HG03097 (cell line): ENCODE data around the gene CACNG4.

Experiments
- ATAC-seq: cut with Tn5 transposase; IDR thresholded peaks from one replicate; pipeline ENCODE4 v1.9.1; 2021; ENCODE audit not compliant: unreplicated experiment, low FRiP score

CACNG4 gene

GRCh38 chr17:66983414-66984021 lies 19.0 kb downstream of the CACNG4 start:
- no peak for ATAC-seq

GRCh38 chr17:66984730-66985129 lies 20.2 kb downstream of the CACNG4 start:
- no peak for ATAC-seq

DNA sequence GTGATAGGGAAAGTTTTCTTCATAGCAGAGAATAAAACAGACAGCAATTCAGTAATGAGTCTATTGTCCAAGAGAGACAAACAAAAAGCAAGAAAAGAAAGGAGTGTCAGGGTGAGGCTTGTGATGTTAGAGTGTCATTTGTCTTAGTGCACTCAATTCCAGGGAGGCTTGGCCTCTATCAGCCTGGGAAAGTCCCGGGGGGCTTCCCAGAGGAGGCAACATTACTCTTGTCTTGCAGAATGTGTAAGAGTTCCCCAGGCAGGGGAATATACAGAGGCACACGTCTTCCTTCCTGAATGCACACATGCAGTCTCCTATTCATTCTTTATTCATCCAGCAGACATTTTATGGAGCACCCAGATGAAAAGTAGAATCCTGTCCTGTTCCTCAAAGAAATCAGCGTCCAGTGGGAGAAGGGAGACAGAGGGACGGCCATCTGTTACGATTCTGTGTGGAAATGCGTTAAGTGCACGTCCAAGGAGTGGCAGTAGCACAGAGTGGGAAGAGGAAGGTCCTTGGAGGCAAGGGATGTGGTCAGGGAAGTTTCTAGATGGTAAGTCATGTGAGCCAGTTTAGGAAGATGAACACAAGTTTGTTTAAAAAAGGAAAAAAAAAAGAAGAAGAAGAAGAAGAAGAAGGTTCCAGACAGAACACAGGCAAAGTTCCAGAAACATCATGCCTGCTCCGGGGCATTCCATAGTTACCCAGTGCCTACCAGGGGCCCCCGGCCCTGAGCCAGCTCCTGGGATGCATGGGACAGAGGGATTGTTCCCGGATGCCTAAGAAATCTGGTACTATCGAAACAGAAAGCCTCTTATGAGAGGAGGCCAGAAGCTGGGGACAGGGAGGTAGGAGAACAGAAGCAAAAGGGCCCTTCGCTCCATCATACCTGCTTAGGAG lies 21.1 kb downstream of the CACNG4 start:
- ATAC-seq, result no peak

GRCh38 chr17:66986659-66987058 lies 22.2 kb downstream of the CACNG4 start:
- ATAC-seq, result no peak

DNA sequence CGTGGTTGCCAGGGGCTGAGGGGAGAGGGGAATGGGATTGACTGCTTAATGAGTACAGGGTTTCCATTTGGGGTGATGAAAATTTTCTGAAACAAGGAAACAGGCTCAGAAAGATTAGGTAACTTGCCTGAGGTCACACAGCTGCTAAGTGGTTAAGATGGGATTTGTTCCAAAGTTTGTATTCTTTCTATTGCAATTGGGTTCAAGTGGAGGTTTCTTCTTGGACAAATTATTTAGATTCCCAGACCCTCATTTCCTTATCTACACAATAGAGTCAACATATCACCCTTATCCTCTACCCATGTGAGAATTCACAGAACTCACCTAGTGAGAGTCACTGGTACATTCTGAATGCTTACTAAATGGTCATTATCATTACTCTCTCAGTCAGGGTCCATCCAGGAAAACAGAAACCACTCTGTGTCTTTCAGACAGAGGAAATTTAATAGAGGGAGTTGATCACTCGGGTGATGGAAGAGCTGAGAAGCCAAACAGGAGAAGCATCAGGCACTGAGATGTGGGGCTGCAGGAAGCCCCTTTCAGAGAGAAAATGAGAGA lies 22.6 kb downstream of the CACNG4 start:
- no peak for ATAC-seq

DNA sequence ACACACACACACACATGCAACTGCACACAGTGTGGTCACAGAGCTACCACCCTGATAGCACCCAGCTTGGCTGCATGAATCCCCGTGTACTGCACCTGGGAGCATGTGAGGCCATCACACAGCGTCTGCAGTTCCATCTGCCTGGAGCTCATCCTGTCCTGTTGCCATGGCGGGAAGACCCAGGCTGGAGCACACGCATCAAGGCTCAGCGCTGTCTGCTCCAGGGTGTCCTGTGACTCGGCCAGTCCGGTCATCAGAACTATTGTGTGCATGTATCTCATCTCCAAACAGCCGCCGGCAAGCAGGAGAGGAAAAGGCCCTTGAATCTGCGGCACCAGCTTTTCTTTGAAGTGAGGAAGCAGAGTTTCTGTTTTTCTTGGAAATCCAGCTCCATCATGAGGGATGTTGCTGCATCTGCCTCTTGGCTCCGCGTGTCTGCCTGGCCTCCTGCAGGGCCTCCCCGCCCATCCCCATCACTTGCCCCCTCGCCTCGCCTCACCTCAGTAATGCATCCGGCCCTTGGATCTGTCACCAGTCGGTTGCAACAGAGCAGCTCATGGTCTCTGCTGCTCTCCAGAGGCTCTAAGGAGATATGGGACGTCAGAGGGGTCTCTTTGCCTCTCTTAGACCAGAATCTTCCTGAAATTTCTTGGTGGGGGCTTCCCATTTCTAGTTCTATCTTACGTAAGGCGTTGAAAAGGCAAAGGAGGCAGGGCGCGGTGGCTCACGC lies 23.7 kb downstream of the CACNG4 start:
- no peak for ATAC-seq

DNA sequence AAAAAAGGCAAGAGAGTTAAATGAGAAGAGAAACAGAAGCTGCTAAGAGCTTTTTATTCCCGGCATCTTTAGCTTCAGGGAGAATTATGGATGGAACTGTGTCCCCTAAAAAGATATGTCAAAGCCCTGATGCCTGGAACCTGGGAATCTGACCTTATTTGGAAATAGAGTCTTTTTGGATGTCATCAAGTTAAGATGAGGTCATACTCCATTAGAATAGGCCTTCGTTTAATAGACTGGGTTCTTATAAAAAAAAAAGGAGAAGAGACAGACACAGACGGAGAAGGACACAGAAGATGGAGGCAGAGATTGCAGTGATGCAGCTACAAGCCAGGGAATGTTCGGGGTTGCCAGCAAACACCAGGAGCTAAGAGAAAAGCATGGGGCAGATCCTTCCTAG lies 24.6 kb downstream of the CACNG4 start:
- ATAC-seq, result no peak

DNA sequence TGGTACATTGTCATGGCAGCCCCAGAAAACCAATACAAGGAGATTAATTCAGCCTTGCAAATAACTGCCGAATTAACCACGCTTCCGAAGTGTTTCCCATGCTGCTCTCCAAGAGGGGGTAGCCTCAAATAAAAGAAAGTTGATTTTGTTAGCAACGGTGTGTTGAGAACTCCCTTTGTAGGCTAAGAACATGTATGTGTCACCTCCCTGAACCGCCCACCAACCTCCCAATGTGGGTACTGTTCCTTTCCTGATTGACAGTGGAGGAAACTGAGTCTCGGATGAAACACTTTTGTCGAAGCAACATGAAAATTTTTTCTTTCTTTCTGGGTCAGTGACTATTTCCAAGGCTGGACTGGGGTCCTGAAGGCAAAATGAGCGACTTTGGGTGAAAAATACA lies 25.1 kb downstream of the CACNG4 start:
- ATAC-seq, result no peak

- no peak for ATAC-seq
These were observed 25.5 kb downstream of the CACNG4 start for GRCh38 chr17:66990047-66990446.

- no peak for ATAC-seq
These were observed 28.5 kb downstream of the CACNG4 start for GRCh38 chr17:66992911-66993442.

GRCh38 chr17:66994361-66994760 lies 29.9 kb downstream of the CACNG4 start:
- ATAC-seq, result no peak

GRCh38 chr17:66994930-66995535 lies 30.5 kb downstream of the CACNG4 start:
- ATAC-seq, result no peak

DNA sequence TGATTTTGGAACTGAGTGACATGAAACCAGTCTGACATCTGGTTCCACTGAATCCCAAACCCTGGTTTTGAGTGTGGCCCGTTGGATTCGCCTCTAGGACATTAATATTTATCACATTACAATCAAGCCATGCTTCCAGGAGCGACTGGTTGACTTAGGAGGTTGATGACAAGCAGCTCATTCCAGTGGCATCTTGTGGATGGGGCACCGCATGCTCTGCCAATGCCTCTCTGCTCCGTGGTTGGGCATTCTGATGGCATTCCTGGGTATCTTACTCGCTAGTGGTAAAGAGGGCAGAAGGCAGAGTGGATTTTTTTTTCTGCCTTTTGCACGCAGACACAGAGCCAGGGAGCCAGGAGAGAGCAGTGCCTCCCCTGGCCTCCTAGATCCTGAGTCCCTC lies 31.4 kb downstream of the CACNG4 start:
- no peak for ATAC-seq

- no peak for ATAC-seq
These were observed 32.4 kb downstream of the CACNG4 start for GRCh38 chr17:66996926-66997325.

- no peak for ATAC-seq
These were observed 38.7 kb downstream of the CACNG4 start for GRCh38 chr17:67003231-67003630.

- no peak for ATAC-seq
These were observed 39.7 kb downstream of the CACNG4 start for GRCh38 chr17:67004181-67004580.

GRCh38 chr17:67007266-67007665 lies 42.8 kb downstream of the CACNG4 start:
- no peak for ATAC-seq

DNA sequence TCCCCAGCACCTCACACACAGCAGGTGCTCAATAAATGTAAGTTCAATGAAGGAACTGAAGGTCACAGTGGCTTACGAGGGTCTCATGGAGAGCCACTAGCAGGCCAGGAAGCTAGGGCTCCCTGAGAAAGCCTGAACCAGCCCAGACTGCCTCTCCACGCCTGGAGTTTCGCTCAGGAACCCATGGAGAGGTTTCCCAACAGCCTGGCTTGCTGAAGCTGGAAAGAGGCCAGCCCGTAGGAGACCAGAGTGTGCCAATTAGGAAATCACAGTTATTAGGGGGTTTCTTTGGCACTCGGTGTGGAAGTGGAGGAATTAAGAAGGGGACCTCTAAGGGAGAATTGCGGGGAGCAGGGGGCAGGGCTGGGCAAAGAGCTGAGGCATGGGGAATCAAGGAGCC lies 43.6 kb downstream of the CACNG4 start:
- ATAC-seq, result no peak

GRCh38 chr17:67011527-67012175 lies 47.1 kb downstream of the CACNG4 start:
- no peak for ATAC-seq

GRCh38 chr17:67013891-67014290 lies 49.4 kb downstream of the CACNG4 start:
- ATAC-seq, result no peak
